ENCODE data around the gene TAF10. TPM values are rescaled to one million over a fixed set of nuclear protein-coding genes. Genes with fewer than 3 reads are reported as not detected.
A peak's percentile ranks its signal among the peaks of the same experiment; 100 is the strongest.

The TAF10 gene
- total and polyA plus RNA-seq, 2 of the 13 experiments (the other 11 are each of a cell fraction or from before 2014, with no cell fraction given), result 71.3 to 134 TPM

DNA sequence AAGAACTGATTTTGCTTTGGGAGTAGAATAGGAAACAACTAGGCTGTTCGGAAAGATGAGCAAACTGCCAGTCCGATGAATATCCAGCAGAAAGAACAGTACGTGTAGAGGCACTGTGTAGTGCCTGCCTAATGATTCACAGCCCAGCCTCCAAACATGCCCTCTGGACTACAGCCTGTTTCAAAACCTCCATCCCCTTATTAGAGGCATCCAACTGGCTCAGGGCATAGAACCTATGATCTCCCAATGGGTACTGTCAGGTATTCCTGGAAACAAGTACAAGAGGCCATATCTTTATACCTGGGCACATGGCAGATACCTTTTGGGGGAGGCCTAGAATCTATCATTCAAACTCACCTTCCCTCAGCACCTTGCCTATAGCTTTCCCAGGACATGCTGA lies 13.5 kb downstream of the TAF10 start (continued):
- TF ChIP-seq, protein P1, sequence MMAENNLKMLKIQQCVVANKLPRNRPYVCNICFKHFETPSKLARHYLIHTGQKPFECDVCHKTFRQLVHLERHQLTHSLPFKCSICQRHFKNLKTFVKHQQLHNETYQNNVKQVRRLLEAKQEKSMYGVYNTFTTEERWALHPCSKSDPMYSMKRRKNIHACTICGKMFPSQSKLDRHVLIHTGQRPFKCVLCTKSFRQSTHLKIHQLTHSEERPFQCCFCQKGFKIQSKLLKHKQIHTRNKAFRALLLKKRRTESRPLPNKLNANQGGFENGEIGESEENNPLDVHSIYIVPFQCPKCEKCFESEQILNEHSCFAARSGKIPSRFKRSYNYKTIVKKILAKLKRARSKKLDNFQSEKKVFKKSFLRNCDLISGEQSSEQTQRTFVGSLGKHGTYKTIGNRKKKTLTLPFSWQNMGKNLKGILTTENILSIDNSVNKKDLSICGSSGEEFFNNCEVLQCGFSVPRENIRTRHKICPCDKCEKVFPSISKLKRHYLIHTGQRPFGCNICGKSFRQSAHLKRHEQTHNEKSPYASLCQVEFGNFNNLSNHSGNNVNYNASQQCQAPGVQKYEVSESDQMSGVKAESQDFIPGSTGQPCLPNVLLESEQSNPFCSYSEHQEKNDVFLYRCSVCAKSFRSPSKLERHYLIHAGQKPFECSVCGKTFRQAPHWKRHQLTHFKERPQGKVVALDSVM (CRISPR knock-in tag; IDR thresholded peaks at IDR 0.05), result peak; percentile 41; the same call in 1 of the 2 replicates
- no peak for TF ChIP-seq KAT2B (IDR thresholded peaks at IDR 0.05; ENCODE audit: borderline replicate concordance, low read depth, low read length)
- no peak for TF ChIP-seq DNMT3B (CRISPR knock-in tag; conservative IDR thresholded peaks at IDR 0.05)
- no peak for TF ChIP-seq EZH2 (conservative IDR thresholded peaks at IDR 0.05; ENCODE audit: low read depth, low read length)
- TF ChIP-seq ZNF704 (CRISPR knock-in tag; IDR thresholded peaks at IDR 0.05; ENCODE audit: borderline replicate concordance), result no peak
- TF ChIP-seq ZFY (CRISPR knock-in tag; IDR thresholded peaks at IDR 0.05), result no peak
- no peak for TF ChIP-seq ZNF850 (CRISPR knock-in tag; conservative IDR thresholded peaks at IDR 0.05)
- no peak for TF ChIP-seq NFE2 (CRISPR knock-in tag; IDR thresholded peaks at IDR 0.05)
- TF ChIP-seq RFXAP (CRISPR knock-in tag; IDR thresholded peaks at IDR 0.05; ENCODE audit: borderline replicate concordance), result no peak
- TF ChIP-seq SSRP1 (CRISPR knock-in tag; IDR thresholded peaks at IDR 0.05), result 0 out of 2 replicates have a peak, but pooled peaks have one; percentile 55
- peak; percentile 76 for TF ChIP-seq FOSL2 (CRISPR knock-in tag; IDR thresholded peaks at IDR 0.05)
- TF ChIP-seq, protein P2, sequence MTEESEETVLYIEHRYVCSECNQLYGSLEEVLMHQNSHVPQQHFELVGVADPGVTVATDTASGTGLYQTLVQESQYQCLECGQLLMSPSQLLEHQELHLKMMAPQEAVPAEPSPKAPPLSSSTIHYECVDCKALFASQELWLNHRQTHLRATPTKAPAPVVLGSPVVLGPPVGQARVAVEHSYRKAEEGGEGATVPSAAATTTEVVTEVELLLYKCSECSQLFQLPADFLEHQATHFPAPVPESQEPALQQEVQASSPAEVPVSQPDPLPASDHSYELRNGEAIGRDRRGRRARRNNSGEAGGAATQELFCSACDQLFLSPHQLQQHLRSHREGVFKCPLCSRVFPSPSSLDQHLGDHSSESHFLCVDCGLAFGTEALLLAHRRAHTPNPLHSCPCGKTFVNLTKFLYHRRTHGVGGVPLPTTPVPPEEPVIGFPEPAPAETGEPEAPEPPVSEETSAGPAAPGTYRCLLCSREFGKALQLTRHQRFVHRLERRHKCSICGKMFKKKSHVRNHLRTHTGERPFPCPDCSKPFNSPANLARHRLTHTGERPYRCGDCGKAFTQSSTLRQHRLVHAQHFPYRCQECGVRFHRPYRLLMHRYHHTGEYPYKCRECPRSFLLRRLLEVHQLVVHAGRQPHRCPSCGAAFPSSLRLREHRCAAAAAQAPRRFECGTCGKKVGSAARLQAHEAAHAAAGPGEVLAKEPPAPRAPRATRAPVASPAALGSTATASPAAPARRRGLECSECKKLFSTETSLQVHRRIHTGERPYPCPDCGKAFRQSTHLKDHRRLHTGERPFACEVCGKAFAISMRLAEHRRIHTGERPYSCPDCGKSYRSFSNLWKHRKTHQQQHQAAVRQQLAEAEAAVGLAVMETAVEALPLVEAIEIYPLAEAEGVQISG (CRISPR knock-in tag; IDR thresholded peaks at IDR 0.05), result peak; percentile 80
- no peak for TF ChIP-seq STAG1 (CRISPR knock-in tag; IDR thresholded peaks at IDR 0.05)
- no peak for TF ChIP-seq SOX5 (CRISPR knock-in tag; IDR thresholded peaks at IDR 0.05; ENCODE audit: borderline replicate concordance)
- TF ChIP-seq, protein P3, sequence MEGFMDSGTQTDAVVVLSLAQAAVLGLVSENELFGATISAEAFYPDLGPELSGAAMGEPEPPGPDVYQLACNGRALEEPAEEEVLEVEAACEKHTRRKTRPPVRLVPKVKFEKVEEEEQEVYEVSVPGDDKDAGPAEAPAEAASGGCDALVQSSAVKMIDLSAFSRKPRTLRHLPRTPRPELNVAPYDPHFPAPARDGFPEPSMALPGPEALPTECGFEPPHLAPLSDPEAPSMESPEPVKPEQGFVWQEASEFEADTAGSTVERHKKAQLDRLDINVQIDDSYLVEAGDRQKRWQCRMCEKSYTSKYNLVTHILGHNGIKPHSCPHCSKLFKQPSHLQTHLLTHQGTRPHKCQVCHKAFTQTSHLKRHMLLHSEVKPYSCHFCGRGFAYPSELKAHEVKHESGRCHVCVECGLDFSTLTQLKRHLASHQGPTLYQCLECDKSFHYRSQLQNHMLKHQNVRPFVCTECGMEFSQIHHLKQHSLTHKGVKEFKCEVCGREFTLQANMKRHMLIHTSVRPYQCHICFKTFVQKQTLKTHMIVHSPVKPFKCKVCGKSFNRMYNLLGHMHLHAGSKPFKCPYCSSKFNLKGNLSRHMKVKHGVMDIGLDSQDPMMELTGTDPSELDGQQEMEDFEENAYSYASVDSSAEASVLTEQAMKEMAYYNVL (CRISPR knock-in tag; IDR thresholded peaks at IDR 0.05; ENCODE audit: borderline replicate concordance), result no peak
- TF ChIP-seq, protein P4, sequence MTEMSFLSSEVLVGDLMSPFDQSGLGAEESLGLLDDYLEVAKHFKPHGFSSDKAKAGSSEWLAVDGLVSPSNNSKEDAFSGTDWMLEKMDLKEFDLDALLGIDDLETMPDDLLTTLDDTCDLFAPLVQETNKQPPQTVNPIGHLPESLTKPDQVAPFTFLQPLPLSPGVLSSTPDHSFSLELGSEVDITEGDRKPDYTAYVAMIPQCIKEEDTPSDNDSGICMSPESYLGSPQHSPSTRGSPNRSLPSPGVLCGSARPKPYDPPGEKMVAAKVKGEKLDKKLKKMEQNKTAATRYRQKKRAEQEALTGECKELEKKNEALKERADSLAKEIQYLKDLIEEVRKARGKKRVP (CRISPR knock-in tag; IDR thresholded peaks at IDR 0.05), result no peak
- TF ChIP-seq ZFP90 (CRISPR knock-in tag; IDR thresholded peaks at IDR 0.05; ENCODE audit: borderline replicate concordance), result no peak
- TF ChIP-seq TBX2 (CRISPR knock-in tag; IDR thresholded peaks at IDR 0.05; ENCODE audit: borderline replicate concordance), result no peak
- no peak for TF ChIP-seq ZNF232 (CRISPR knock-in tag; IDR thresholded peaks at IDR 0.05; ENCODE audit: borderline replicate concordance)

Data from HepG2 (cell line).